DOHH2 (cell line): ENCODE data around the gene CHIC2.
"Not testable (repeated sequence)": the region's sequence is repeated elsewhere in the genome, so short reads cannot be mapped to it uniquely, and the experiment has no call there.

Source experiments
- H3F3A ChIP-seq: fragments of 200-600 bp; sonication (generic), shearing (Covaris generic); 2 replicates; pipeline ENCODE4 v1.6.0; 2016; ENCODE audit warnings: antibody characterized with exemption, mild to moderate bottlenecking; ENCODE audit not compliant: control insufficient read depth, insufficient read depth
- H3K27ac ChIP-seq: fragments of 200-600 bp; sonication (generic); 2 replicates; pipeline ENCODE4 v1.5.1; 2014; ENCODE audit warnings: low read depth, mild to moderate bottlenecking, low read length, moderate library complexity
- H3K27me3 ChIP-seq: fragments of 200-600 bp; sonication (generic); 2 replicates; pipeline ENCODE4 v1.6.1; 2014; ENCODE audit warnings: mild to moderate bottlenecking, low read length, mixed read lengths; ENCODE audit not compliant: control insufficient read depth
- H3K36me3 ChIP-seq: fragments of 200-600 bp; sonication (generic); 2 replicates; pipeline ENCODE4 v1.6.1; 2014; ENCODE audit warnings: mild to moderate bottlenecking, low read length, moderate library complexity, mixed read lengths; ENCODE audit not compliant: control insufficient read depth
- H3K4me1 ChIP-seq: fragments of 200-600 bp; sonication (generic); 2 replicates; pipeline ENCODE4 v1.6.1; 2014; ENCODE audit warnings: mild to moderate bottlenecking, low read length, mixed read lengths; ENCODE audit not compliant: control insufficient read depth
- H3K4me2 ChIP-seq: fragments of 200-600 bp; sonication (generic); 2 replicates; pipeline ENCODE4 v1.6.0; 2014; ENCODE audit warnings: mild to moderate bottlenecking, low read length, moderate library complexity
- H3K4me3 ChIP-seq: fragments of 200-600 bp; sonication (generic); 2 replicates; pipeline ENCODE4 v1.5.1; 2014; ENCODE audit warnings: mild to moderate bottlenecking, low read length, mixed read lengths
- H3K79me2 ChIP-seq: fragments of 200-600 bp; sonication (generic); 2 replicates; pipeline ENCODE4 v1.6.1; 2014; ENCODE audit warnings: mild to moderate bottlenecking, low read length, mixed read lengths; ENCODE audit not compliant: control insufficient read depth
- H3K9me2 ChIP-seq: fragments of 200-600 bp; sonication (generic); replicated peaks from 2 replicates; pipeline ENCODE4 v1.6.1; 2014; ENCODE audit warnings: mild to moderate bottlenecking, low read length, mixed read lengths; ENCODE audit not compliant: control insufficient read depth
- H3K9me3 ChIP-seq: fragments of 200-600 bp; sonication (generic); 2 replicates; pipeline ENCODE4 v1.6.1; 2014; ENCODE audit warnings: antibody characterized with exemption, low read length, mixed read lengths; ENCODE audit not compliant: control insufficient read depth, insufficient read depth
- H4K20me1 ChIP-seq: fragments of 200-600 bp; sonication (generic); 2 replicates; pipeline ENCODE4 v1.6.0; 2014; ENCODE audit warnings: low read depth, mild to moderate bottlenecking, antibody characterized with exemption, low read length, moderate library complexity; ENCODE audit not compliant: control insufficient read depth, insufficient read depth
- EZH2phosphoT487 ChIP-seq: fragments of 200-600 bp; sonication (generic); IDR thresholded peaks from 2 replicates; pipeline ENCODE4 v1.6.1; 2017; ENCODE audit warnings: borderline replicate concordance, mild to moderate bottlenecking, antibody characterized with exemption, low read length, moderate library complexity, mixed read lengths
- TF ChIP-seq, protein P1 (sequence below): fragments of 200-600 bp; sonication (generic); IDR thresholded peaks from one replicate; pipeline ENCODE4 v1.5.1; 2014; ENCODE audit warnings: antibody characterized with exemption, mild to moderate bottlenecking, low read depth, low read length; ENCODE audit not compliant: poor library complexity, severe bottlenecking

The CHIC2 gene

DNA sequence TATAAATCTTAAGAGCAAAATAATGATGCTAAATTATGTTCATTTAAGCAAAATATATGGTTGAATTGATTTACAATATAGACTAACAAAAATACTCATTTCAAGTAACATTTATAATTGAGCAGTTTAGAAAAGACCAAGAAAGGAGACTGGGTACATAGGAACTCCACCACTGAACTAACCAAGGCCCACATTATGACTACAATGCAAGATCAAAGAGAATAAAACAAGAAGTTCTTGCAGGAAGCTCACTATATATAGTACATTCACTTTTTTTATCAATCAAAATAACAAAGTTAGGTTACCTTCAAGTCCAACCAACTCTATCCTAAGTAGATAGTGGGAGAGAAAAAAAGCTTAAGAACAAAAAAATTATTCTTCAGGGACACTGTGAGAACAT, 8.0 kb downstream of the CHIC2 start:
- peaks cover 16% of the 10 kb centered on the region; the same call in 1 of the 2 replicates for H4K20me1 ChIP-seq
- H3K4me2 ChIP-seq, result peak overlapping the region; percentile 65
- H3K9me3 ChIP-seq, result no peaks in the 10 kb centered on the region
- peaks cover 39% of the 10 kb centered on the region for H3K4me1 ChIP-seq
- no peaks in the 10 kb centered on the region for H3K27me3 ChIP-seq
- TF ChIP-seq, protein P1, sequence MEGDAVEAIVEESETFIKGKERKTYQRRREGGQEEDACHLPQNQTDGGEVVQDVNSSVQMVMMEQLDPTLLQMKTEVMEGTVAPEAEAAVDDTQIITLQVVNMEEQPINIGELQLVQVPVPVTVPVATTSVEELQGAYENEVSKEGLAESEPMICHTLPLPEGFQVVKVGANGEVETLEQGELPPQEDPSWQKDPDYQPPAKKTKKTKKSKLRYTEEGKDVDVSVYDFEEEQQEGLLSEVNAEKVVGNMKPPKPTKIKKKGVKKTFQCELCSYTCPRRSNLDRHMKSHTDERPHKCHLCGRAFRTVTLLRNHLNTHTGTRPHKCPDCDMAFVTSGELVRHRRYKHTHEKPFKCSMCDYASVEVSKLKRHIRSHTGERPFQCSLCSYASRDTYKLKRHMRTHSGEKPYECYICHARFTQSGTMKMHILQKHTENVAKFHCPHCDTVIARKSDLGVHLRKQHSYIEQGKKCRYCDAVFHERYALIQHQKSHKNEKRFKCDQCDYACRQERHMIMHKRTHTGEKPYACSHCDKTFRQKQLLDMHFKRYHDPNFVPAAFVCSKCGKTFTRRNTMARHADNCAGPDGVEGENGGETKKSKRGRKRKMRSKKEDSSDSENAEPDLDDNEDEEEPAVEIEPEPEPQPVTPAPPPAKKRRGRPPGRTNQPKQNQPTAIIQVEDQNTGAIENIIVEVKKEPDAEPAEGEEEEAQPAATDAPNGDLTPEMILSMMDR, result no peak
- no peak for TF ChIP-seq EZH2phosphoT487
- H3F3A ChIP-seq, result no peaks in the 10 kb centered on the region
- no peaks in the 10 kb centered on the region for H3K9me2 ChIP-seq
- H3K36me3 ChIP-seq, result peaks cover 21% of the 10 kb centered on the region
- H3K79me2 ChIP-seq, result peaks cover 99% of the 10 kb centered on the region
- H3K4me3 ChIP-seq, result peak overlapping the region; percentile 39
- H3K27ac ChIP-seq, result no peak overlapping the region; the same call in 1 of the 2 replicates

- TF ChIP-seq EZH2phosphoT487, result no peak
- TF ChIP-seq, protein P1, result no peak
- H4K20me1 ChIP-seq, result peaks cover 16% of the 10 kb centered on the region; the same call in 1 of the 2 replicates
- H3K4me1 ChIP-seq, result peaks cover 30% of the 10 kb centered on the region
Observed at GRCh38 chr4:54055494-54055893, 8.9 kb downstream of the CHIC2 start.

DNA sequence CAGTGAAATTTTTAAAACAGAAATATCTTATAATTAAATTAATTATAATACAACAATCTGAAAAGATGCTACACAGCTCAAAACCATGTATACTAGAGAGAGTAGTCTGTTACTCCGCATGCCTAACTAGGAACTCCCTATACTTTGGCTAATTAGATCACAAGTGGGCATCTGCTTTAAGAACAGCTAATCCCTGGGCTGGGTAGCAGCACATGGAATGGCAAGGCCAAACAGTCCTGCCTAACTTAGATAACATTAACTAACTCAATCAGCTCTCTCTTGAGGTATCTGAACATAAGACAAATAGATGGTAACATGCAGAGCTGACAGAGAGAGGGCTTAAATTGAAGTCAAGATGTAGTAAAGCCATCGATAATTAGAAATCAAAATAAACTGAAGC, 9.9 kb downstream of the CHIC2 start:
- Histone ChIP-seq H3K4me2 (no peak overlapping the region), H3K4me1 (peaks cover 23% of the 10 kb centered on the region), H4K20me1 (peaks cover 19% of the 10 kb centered on the region; the same call in 1 of the 2 replicates), H3K27me3 (no peaks in the 10 kb centered on the region), H3K36me3 (peaks cover 11% of the 10 kb centered on the region), H3K9me3 (no peaks in the 10 kb centered on the region), H3K9me2 (no peaks in the 10 kb centered on the region), H3F3A (no peaks in the 10 kb centered on the region), H3K79me2 (peaks cover 93% of the 10 kb centered on the region), H3K27ac (no peak overlapping the region), H3K4me3 (no peak overlapping the region)
- TF ChIP-seq EZH2phosphoT487, result no peak
- TF ChIP-seq, protein P1, result no peak

More at GRCh38 chr4:54055494-54055893, 8.9 kb downstream of the CHIC2 start:
- Histone ChIP-seq H3K27me3 (no peaks in the 10 kb centered on the region), H3K27ac (no peak overlapping the region), H3K4me2 (no peak overlapping the region), H3K9me3 (no peaks in the 10 kb centered on the region), H3K4me3 (no peak overlapping the region), H3K9me2 (no peaks in the 10 kb centered on the region), H3K79me2 (peaks cover 98% of the 10 kb centered on the region), H3K36me3 (peaks cover 19% of the 10 kb centered on the region), H3F3A (no peaks in the 10 kb centered on the region)

GRCh38 chr4:54053322-54053721, 11.1 kb downstream of the CHIC2 start:
- not testable (repeated sequence) for H3K27me3 ChIP-seq, H3K9me2 ChIP-seq, H3K9me3 ChIP-seq, H3F3A ChIP-seq, H3K4me3 ChIP-seq, H3K27ac ChIP-seq, H3K4me2 ChIP-seq
- H3K36me3 ChIP-seq, result peaks cover 22% of the 10 kb centered on the region
- peaks cover 22% of the 10 kb centered on the region for H3K4me1 ChIP-seq
- H3K79me2 ChIP-seq, result peaks cover 90% of the 10 kb centered on the region
- peaks cover 19% of the 10 kb centered on the region; the same call in 1 of the 2 replicates for H4K20me1 ChIP-seq
